H1 (cell line): ENCODE data around the gene SIN3B.

ENCODE experiments used
- ATF2 ChIP-seq: IDR thresholded peaks from 2 replicates; pipeline ENCODE4 v1.6.1; 2012; ENCODE audit warnings: low read length, inconsistent platforms
- CBX5 ChIP-seq: fragments of 300-800, 300-1000 bp; sonication (generic); IDR thresholded peaks from 2 replicates; pipeline ENCODE4 v1.7.1; 2016; ENCODE audit warnings: antibody characterized with exemption, low read length, low read depth
- CHD1 ChIP-seq: IDR thresholded peaks from 2 replicates; pipeline ENCODE4 v1.6.1; 2012; ENCODE audit warnings: low read depth, low read length, improper control_type of control experiment
- CTCF ChIP-seq, 3 experiments: IDR thresholded peaks; 1 replicate in 2 of 3; 2 replicates in 1 of 3; pipeline versions ENCODE4 v1.5.1 to v1.6.1; 2011; ENCODE audit warnings: low read length in 3 of 3, mild to moderate bottlenecking in 3 of 3, inconsistent platforms in 2 of 3, low read depth in 1 of 3, moderate library complexity in 1 of 3; ENCODE audit not compliant: insufficient read depth in 1 of 3; ENCODE audit errors: control extremely low read depth in 1 of 3
- E2F6 ChIP-seq: IDR thresholded peaks from 2 replicates; pipeline ENCODE4 v1.6.1; 2012; ENCODE audit warnings: inconsistent platforms
- EZH2 ChIP-seq: fragments of 200-600 bp; sonication (generic); IDR thresholded peaks from 2 replicates; pipeline ENCODE4 v1.7.1; 2012; ENCODE audit warnings: low read depth, mild to moderate bottlenecking, moderate library complexity, low read length, inconsistent platforms; ENCODE audit not compliant: severe bottlenecking
- JUN ChIP-seq: IDR thresholded peaks from 2 replicates; pipeline ENCODE4 v1.6.1; 2011; ENCODE audit warnings: low read depth, mild to moderate bottlenecking, improper control_type of control experiment, low read length
- RAD21 ChIP-seq, 2 experiments: IDR thresholded peaks in 1 of 2; conservative IDR thresholded peaks in 1 of 2; 2 replicates each; pipeline ENCODE4 v1.6.1; 2011; ENCODE audit warnings: low read depth in 2 of 2, low read length in 2 of 2, improper control_type of control experiment in 1 of 2, inconsistent platforms in 1 of 2, mild to moderate bottlenecking in 1 of 2, moderate library complexity in 1 of 2
- RXRA ChIP-seq: IDR thresholded peaks from 2 replicates; pipeline ENCODE4 v1.6.1; 2011; ENCODE audit warnings: low read depth, mild to moderate bottlenecking, low read length, moderate library complexity; ENCODE audit not compliant: insufficient read depth
- SAP30 ChIP-seq: fragments of 300-600 bp; sonication (generic); IDR thresholded peaks from 2 replicates; pipeline ENCODE4 v1.7.1; 2012; ENCODE audit warnings: low read length, moderate library complexity, mild to moderate bottlenecking, inconsistent platforms; ENCODE audit not compliant: insufficient read depth, insufficient replicate concordance
- TEAD4 ChIP-seq: IDR thresholded peaks from 2 replicates; pipeline ENCODE4 v1.6.1; 2012; ENCODE audit warnings: low read depth, low read length, inconsistent platforms, mixed read lengths

GRCh38 chr19:16861011-16861410 lies 31.8 kb downstream of the SIN3B start:
- no peak for TF ChIP-seq RXRA
- TF ChIP-seq CTCF (IDR thresholded peaks at IDR 0.05; ENCODE audit: control extremely low read depth in 1 of 3, insufficient read depth in 1 of 3, low read depth in 1 of 3, low read length in 3 of 3) = no peak
- no peak for TF ChIP-seq EZH2
- no peak for TF ChIP-seq CBX5
- TF ChIP-seq RAD21 (IDR thresholded peaks at IDR 0.05 in 1 of 2, conservative IDR thresholded peaks at IDR 0.05 in 1 of 2; ENCODE audit: low read depth in 2 of 2, low read length in 2 of 2) = no peak
- no peak for TF ChIP-seq JUN
- TF ChIP-seq CHD1 = no peak
- no peak for TF ChIP-seq TEAD4
- TF ChIP-seq E2F6 = no peak
- no peak for TF ChIP-seq ATF2
- no peak for TF ChIP-seq SAP30
